T follicular helper cell (primary cell): Measurements from ENCODE around the gene THRB.

Experiments used
- DNase-seq: peaks from one replicate; pipeline ENCODE4 v3.0.0-alpha.2; 2020; ENCODE audit warnings: low read depth

THRB gene

DNA sequence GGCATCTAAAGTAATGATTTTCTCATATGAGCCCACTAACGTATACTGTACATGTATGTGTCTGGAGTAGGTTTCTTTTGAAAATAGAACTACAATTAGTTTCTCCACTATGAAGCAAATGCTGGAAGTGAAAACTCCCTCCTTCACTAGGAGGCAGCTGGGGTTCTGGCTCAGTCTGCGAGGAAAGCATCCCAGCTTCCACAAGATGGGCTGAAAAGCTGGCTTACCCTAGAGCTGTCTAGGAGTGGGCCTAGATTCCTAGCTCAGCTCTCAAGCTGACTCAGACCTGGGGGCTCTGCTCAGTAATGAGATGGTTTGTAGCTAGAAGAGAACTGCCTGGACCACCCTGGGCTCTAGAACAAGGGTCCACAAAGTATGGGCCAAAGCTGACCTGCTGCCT lies 268.3 kb downstream of the THRB start:
- DNase-seq, result no peak

DNA sequence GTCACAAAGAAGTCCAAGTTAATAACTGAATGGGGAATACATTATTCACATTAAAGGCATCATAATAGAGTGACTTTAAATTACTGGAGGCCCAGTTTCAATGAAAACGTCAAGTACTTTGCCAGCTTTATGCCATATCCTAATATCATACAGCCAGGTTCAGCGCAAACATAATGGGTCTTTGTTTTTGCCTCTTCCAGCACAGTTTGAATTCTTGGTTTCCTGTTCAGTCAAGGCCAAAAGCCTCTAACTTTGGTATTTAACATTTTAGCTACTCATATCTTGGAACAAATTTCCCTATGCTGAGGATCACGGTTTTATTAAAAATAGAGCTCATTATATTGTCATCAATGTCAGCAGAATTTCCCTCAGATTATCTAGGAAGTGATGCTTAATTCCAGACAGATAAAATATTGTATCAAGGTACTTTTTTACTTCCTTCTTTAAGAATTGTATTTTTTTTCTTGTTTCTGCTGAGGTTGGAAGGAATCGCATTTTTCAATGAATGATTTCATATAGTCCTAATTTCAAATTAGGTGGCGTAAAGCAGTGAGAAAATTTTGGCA lies 269.2 kb downstream of the THRB start:
- no peak for DNase-seq

DNA sequence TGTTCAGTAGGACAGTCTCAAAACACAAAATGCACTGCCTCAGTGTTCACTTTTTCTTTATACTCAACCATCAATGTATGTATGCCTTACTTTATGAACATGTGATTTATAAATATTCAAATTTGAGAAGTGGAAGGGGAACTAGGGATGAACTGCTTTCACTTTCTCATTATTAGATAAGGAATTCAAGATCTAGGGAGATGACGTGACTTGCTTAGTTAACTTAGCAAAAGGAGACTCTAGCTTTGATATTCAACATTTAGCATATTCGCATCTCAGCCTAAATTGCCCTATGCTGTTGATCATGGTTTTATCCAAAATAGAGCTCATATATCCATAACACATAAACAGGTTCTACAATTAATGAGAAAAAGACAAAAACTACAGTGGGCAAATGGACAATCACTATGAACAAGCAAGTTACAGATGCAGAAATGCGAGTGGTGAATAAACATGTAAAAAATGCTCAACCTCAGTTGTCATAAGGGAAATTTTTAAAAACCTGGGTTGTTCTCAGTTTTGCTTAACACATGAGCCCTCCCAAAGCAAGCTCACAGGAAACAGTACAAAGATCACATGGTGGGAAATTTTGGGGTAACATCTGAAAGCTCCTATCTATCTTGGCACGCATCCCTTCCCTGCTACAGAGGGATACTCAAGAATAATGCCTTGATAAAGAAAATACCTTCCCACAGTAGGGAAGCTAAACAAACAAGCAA lies 269.8 kb downstream of the THRB start:
- DNase-seq, result no peak

DNA sequence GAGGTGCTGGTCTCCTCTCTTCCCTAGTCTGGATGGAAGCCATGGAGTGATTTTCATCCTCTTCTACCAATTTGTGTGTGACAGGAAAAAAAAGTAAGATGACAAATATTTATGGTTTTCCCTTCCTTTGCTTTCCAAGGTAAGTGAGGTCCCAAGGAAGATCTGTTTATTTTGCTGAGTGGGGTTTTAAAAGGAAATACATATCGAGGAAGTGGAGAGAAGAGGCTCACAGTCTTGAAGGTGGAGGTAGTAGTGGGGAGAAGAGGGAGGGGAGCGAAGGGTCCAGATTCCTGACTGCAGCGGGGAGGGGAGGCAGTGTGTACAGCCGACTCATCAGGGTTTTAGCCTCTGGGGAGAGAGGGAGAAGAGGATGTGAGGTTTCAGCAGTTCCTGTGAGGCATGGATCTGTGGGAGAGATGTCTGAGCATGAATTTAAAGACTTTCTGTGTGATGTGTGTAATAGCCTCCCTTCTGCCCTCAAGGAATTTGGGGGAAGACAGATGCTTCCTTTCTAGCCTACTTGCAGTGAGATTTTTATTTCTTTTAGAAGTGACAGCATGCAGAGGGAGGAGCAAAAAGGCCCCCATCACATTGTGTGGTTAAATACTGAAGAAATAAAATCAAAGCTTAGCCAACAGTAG lies 272.4 kb downstream of the THRB start:
- DNase-seq, result no peak

DNA sequence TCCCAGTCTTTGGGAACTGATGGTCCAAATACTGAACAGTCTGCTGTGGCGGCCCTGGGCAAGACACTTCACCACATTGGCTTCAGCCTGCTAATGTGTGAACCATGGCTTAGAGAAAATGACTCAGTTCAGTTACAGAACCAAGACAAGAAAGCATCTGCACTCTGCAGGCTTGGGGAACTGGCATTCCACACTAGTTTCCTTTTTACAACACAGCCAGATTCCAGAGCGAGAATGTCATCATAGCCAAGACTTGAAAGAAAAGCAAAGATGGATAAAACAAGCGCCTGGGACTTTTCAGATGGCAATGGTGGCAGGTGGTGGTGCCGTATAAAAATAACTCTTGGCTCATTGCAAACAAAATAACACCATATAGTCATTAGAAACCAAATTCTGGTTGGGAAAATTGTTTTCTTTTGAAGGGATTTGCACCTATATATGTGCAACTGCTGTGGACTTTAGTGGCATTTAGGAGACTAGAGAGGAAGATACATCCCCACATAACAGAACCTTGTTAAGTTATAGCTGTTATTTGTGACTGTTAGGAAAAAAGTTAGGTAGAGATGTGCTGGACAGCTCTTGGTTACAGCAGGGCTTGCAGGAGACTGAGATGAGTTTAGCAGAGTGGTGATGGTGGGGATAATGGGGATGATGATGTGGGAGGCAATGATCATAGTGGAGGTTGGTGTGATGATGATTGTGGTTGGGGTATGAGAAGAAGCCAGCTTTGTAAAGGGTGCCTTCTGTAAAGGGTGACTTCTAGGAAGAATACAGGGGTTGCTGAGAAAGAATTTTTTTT lies 273.6 kb downstream of the THRB start:
- DNase-seq, result no peak

DNA sequence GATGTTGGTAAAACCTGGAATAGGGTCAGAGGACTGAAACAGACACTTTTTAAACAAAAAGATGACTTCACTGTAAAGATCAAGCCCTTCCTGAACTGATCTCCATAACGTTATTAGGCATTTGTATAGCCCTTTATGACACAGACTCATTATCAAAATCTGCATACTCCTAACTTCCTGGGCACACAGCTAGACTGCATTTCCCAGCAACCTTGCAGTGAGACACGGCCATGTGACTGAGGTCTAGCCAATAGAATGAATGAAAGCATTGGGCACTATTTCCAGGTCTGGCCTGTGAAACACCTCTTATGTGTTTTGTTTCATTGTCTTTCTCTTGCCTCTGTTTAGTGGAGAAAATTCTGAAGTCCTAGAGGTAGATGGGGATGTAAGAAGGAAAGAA lies 279.1 kb downstream of the THRB start:
- DNase-seq, result no peak

DNA sequence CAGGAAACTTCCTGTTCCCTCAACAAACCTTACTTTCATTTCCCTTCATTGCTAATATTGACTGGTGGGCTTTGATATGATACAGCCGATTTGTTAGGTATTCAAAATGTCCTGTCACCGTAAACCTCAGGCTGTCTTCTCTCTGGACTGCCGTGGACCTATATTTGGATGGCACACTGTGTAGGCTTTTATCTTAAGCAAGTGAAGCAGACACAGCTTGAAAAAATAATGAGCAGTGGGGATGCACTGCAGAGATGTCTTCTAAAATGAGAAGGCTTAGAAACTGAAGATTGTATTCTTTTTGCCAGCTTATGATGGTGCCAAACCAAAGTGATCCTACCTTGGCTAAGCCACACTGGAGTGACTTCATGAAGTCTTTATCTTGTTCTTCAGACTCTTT lies 283.3 kb downstream of the THRB start:
- DNase-seq, result no peak

DNA sequence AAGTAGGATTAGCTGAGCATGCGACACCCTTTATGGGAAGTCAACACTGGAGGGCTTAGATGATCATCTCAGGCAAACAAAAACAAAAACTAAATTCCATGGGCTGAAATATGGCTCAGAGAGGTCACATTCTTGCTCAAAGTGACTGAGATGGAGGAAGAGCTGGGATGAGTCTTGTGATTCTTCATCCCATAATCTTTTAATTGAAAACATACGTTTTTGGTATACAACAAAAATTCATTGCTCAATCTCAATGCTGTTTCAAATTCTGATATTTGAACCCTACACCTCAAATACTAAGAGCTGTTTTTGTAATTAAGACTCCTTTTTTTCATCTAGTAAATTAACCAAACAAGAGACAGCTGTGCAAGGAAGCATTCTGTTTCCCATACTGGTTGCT lies 292.6 kb downstream of the THRB start:
- DNase-seq, result no peak

- DNase-seq, result no peak
Measured at GRCh38 chr3:24201301-24201700, 293.3 kb downstream of the THRB start.

DNA sequence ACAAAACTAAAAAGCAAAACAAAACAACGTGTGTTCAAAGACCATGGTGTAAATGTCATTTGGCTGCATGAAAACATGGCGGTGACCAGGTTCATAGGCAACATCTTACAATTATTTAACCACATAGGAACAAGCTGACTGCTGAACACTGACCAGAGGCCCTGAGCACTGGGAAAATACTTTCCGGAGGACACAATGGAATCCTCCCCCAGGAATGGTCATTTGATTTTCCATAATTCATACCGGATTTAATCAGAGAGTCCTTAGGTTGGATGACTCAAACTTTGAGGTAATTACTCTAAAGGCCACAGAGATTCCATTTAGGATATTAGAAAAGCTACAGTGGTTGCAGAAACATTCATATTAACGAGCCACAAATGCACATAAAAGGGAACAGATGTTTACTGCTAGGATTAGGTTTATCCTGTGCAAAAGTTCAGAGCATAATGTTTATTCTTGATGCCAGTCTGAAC lies 294.8 kb downstream of the THRB start:
- no peak for DNase-seq

- no peak for DNase-seq
Measured at GRCh38 chr3:24199300-24199699, 295.4 kb downstream of the THRB start.

DNA sequence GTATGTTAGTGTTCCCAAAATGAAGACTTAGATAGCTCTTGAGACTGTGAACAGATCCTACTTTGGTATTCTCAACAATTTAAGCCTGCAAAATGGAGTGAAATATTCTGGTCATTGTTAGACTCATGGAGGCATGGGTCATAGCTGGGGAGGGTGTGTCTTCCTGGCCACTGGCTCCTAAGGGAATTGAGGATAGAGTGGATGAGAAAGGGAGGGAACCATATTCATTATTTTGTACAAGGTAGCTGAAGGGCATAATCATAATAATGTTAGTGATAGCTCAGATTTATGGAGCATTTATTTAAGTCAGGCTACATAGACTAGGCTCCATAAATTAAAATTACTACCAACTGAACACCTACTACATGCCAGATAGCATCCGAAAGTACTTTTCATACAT lies 295.9 kb downstream of the THRB start:
- no peak for DNase-seq

- DNase-seq, result no peak
Measured at GRCh38 chr3:24197809-24198208, 296.8 kb downstream of the THRB start.

DNA sequence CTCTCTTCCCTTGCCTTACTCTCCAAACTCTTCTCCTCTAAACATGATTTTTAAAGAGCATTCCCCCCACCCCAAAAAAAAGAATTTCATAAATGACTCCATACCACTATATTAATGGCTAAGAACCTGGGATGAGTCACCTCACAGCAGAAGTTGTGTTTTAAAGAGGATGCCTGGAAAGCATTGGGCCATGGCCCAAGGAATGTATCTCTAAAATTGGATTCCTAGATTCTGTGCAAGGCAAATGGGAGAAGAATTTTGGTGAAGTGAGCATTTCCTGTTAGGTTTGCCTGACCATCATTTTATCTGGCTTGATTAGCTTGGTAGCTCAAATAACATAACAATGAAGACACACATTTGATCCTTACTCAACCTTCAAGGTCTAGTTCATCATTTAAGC lies 298.1 kb downstream of the THRB start:
- no peak for DNase-seq

- no peak for DNase-seq
Measured at GRCh38 chr3:24195504-24196230, 299.0 kb downstream of the THRB start.

DNA sequence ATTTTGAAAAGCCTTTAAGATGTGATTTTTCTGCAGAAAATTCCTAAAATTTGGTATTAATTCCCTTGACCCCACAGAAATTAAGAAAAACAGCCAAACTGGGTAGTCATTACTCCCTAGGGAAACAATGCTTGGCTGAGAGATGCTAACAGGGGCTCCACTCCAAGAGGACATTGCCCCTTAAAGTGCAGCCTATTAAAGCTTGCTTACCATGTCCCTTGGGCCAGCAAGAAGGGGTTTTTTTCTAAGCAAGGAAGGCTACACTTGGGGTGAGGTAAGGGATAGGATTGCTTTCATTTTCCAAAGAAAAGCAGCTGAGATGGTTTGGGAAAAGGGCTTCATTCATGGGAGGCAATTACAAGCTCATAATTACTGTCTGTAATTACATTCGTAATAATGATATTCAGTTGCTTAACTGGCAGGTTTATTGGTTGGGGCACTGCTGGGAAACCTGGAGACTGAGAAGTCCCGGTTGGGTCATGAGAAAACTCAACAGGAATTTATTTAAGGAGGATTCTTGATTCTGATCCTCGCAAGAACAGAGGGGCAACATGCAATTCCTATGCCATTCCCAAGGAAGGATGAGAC lies 302.1 kb downstream of the THRB start:
- no peak for DNase-seq

- no peak for DNase-seq
Measured at GRCh38 chr3:24191801-24192403, 302.7 kb downstream of the THRB start.

GRCh38 chr3:24190256-24190655 lies 304.4 kb downstream of the THRB start:
- no peak for DNase-seq

DNA sequence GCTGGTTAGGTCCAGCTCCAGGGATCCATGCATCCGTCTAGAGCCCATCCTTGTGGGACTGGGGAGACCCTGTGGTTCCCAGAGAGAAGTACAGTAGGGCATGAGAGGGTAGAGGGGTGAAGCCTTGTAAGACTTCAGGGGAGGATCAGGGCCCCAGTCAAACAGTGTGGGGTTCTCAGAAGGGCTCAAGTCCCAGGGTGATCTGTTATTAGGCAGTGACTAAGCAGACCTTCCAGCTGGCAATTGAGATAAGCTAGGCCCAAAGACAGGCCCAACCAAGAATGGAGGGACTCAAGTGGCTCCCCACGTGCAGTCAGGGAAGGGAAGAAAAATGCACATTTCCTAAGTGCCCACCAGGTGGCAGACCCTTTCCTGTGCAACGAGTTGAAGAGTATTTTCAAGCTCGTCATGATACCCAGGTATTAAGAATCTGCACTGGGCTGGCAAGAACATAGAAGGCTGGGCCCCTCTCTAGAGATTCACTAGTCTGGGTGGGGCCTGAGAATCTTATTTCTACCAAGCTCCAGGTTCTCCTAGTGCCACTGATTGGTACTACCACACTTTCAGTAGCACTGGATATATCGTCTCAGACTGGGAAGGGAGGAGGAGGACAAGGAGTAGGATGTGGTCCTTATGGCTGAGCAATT lies 308.8 kb downstream of the THRB start:
- no peak for DNase-seq

DNA sequence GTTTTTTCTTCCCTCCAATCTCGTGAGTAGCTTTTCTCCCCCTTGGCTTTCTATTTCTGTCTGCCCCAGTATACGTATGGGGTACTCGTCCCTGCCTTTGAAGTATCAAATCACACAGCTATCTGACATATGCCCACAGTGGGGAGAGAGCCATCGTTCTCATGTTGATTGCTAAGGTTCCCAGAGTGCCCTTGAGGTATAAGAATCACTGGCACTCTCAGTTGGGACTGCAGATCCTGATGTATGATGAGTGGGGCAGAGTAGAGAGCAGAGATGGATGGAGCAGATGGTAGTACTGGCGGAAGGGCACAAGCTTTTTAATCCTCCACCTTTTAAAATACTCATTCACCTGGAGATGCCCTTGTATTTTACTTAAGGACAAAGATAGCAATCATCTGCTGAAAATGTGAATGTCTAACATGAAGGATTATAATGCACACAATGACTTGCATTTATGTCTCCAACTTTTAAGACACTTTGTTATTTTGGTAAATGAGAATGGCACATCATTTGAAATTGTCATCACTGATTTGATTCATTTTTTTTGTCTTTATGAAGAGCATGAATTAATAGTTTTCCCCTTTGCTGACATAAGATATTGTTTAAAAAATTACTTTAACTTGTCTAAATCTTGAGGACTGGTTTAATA lies 310.0 kb downstream of the THRB start:
- DNase-seq, result no peak
